Prostate gland (tissue), 2 donors: Measurements from ENCODE around the gene WRNIP1.

Experiments used
- POLR2AphosphoS5 ChIP-seq: sonication (generic); formaldehyde crosslinking; IDR thresholded peaks from one replicate; pipeline ENCODE4 v1.6.1; 2017; ENCODE audit warnings: antibody characterized with exemption
- TF ChIP-seq, protein P1 (sequence below), 4 experiments: fragments of 200-600 bp in 2 of 4; fragments of 450-650 bp in 2 of 4; sonication (generic) in 2 of 4; IDR thresholded peaks; 1 replicate in 3 of 4; 2 replicates in 1 of 4; pipeline ENCODE4 v1.5.1; 2016 to 2019; ENCODE audit warnings: antibody characterized with exemption in 4 of 4, mild to moderate bottlenecking in 2 of 4, moderate library complexity in 2 of 4

DNA sequence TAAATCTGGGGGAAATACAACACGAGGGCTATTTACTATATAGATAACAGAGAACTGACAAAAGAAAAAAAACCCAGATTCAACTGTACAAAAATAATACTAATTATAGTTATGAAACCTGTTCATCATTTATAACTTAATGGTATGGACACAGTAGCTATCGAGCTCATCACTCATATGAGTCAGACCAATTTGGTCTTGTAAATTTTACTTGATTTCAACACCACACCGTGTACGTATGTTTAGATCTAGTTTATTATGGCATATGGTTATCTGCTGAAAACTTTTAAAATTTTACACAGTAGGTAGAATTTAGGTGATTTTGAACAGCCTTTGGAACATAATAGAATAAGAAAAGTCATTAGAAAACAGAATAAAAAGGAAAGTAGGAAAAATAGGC lies 19.9 kb upstream of the WRNIP1 start:
- TF ChIP-seq, protein P1, sequence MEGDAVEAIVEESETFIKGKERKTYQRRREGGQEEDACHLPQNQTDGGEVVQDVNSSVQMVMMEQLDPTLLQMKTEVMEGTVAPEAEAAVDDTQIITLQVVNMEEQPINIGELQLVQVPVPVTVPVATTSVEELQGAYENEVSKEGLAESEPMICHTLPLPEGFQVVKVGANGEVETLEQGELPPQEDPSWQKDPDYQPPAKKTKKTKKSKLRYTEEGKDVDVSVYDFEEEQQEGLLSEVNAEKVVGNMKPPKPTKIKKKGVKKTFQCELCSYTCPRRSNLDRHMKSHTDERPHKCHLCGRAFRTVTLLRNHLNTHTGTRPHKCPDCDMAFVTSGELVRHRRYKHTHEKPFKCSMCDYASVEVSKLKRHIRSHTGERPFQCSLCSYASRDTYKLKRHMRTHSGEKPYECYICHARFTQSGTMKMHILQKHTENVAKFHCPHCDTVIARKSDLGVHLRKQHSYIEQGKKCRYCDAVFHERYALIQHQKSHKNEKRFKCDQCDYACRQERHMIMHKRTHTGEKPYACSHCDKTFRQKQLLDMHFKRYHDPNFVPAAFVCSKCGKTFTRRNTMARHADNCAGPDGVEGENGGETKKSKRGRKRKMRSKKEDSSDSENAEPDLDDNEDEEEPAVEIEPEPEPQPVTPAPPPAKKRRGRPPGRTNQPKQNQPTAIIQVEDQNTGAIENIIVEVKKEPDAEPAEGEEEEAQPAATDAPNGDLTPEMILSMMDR (IDR thresholded peaks at IDR 0.05), result no peak
- TF ChIP-seq POLR2AphosphoS5, result no peak
